HG02571 (cell line): Measurements from ENCODE around the gene SURF1.
A peak's percentile ranks its signal among the peaks of the same experiment; 100 is the strongest.
"Not testable (repeated sequence)": the region's sequence is repeated elsewhere in the genome, so short reads cannot be mapped to it uniquely, and the experiment has no call there.

Experiments
- ATAC-seq: cut with Tn5 transposase; IDR thresholded peaks from one replicate; pipeline ENCODE4 v1.9.1; 2021; ENCODE audit warnings: mild to moderate bottlenecking, moderate library complexity; ENCODE audit not compliant: unreplicated experiment

SURF1 gene

GRCh38 chr9:133384736-133385321 lies 28.5 kb upstream of the SURF1 start:
- ATAC-seq = no peak

GRCh38 chr9:133383438-133383837 lies 27.2 kb upstream of the SURF1 start:
- no peak for ATAC-seq

GRCh38 chr9:133382507-133383141 lies 26.3 kb upstream of the SURF1 start:
- no peak for ATAC-seq

GRCh38 chr9:133380734-133381133 lies 24.4 kb upstream of the SURF1 start:
- no peak for ATAC-seq

GRCh38 chr9:133379153-133380086 lies 23.1 kb upstream of the SURF1 start:
- ATAC-seq = no peak

- no peak for ATAC-seq
Observed at GRCh38 chr9:133378408-133378962, 22.2 kb upstream of the SURF1 start.

- ATAC-seq = no peak
Observed at GRCh38 chr9:133377721-133378216, 21.5 kb upstream of the SURF1 start.

- not testable (repeated sequence) for ATAC-seq
Observed at GRCh38 chr9:133377280-133377679, 21.0 kb upstream of the SURF1 start.

- peak; percentile 83 for ATAC-seq
Observed at GRCh38 chr9:133375724-133376654, 19.7 kb upstream of the SURF1 start, which contains the start of the genes STKLD1 and SURF4. Gene STKLD1, plus strand, starts transcription at chr9:133376366. Its CDS starts 108 bp downstream, at chr9:133376474. Gene SURF4, minus strand, starts transcription at chr9:133376060. Its CDS starts 91 bp downstream, at chr9:133375969.

GRCh38 chr9:133375116-133375723 lies 18.9 kb upstream of the SURF1 start:
- ATAC-seq = peak; percentile 12

GRCh38 chr9:133374612-133375115 lies 18.4 kb upstream of the SURF1 start:
- ATAC-seq = no peak

GRCh38 chr9:133372144-133372543 lies 15.9 kb upstream of the SURF1 start:
- ATAC-seq = no peak

- no peak for ATAC-seq
Observed at GRCh38 chr9:133371261-133371711, 15.0 kb upstream of the SURF1 start.

GRCh38 chr9:133370685-133371084 lies 14.4 kb upstream of the SURF1 start:
- ATAC-seq = no peak

GRCh38 chr9:133369933-133370332 lies 13.6 kb upstream of the SURF1 start:
- ATAC-seq = no peak

- no peak for ATAC-seq
Observed at GRCh38 chr9:133369422-133369821, 13.1 kb upstream of the SURF1 start.

- no peak for ATAC-seq
Observed at GRCh38 chr9:133368249-133368881, 12.1 kb upstream of the SURF1 start.

GRCh38 chr9:133367778-133368177 lies 11.5 kb upstream of the SURF1 start:
- no peak for ATAC-seq

GRCh38 chr9:133367221-133367620 lies 10.9 kb upstream of the SURF1 start:
- ATAC-seq = no peak
